Stomach smooth muscle (tissue), 2 donors: ENCODE results near the gene KCNS1.

Experiments
- H3K27ac ChIP-seq: one replicate; pipeline ENCODE4 v1.7.0; 2013; ENCODE audit warnings: mild to moderate bottlenecking, low read length, inconsistent platforms
- H3K27me3 ChIP-seq, 2 donors: one replicate each; pipeline ENCODE4 v1.7.0; 2013; ENCODE audit warnings: low read length in 2 of 2; ENCODE audit not compliant: insufficient read depth in 2 of 2, control insufficient read depth in 1 of 2
- H3K36me3 ChIP-seq, 2 donors: one replicate each; pipeline ENCODE4 v1.7.0; 2013; ENCODE audit warnings: low read length in 2 of 2; ENCODE audit not compliant: control insufficient read depth in 2 of 2, insufficient read depth in 2 of 2
- H3K4me1 ChIP-seq: one replicate; pipeline ENCODE4 v1.7.0; 2013; ENCODE audit warnings: low read length; ENCODE audit not compliant: control insufficient read depth, insufficient read depth
- H3K4me3 ChIP-seq, 2 donors: one replicate each; pipeline ENCODE4 v1.7.0; 2013; ENCODE audit warnings: low read length in 2 of 2
- H3K9ac ChIP-seq, 2 donors: one replicate each; pipeline ENCODE4 v1.7.0; 2013; ENCODE audit warnings: low read length in 2 of 2, mild to moderate bottlenecking in 1 of 2
- H3K9me3 ChIP-seq, 2 donors: one replicate each; pipeline ENCODE4 v1.7.0; 2013; ENCODE audit warnings: low read length in 2 of 2; ENCODE audit not compliant: control insufficient read depth in 2 of 2
- donor health status: healthy.
- donor health status: Pancreatic carcinoma.

Gene KCNS1

DNA sequence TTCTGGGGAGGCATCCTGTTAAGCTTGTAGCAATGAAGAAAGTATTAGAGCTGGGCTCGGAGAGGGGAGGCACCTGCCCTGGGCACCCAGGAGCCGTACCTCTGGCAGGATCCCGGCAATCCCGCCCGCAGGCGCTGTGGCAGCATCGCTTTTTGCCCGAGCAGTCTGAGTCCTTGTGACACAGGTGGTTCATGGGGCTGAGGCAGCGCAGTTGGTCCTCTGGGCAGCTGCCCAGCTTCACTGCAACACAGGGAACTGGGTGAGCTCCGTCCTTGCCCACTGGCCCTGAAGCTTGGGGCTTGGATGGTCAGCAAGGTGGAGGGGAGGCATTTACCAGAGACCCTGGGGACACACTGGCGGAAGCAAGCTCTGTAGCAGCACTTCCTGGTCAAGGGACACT is 9.4 kb upstream of the KCNS1 start:
- H3K9me3 ChIP-seq: no peaks in the 10 kb centered on the region
- H3K36me3 ChIP-seq: no peaks in the 10 kb centered on the region
- no peak overlapping the region for H3K27ac ChIP-seq
- peaks cover 0 to 30% of the 10 kb centered on the region in 2 donors for H3K27me3 ChIP-seq
- H3K4me1 ChIP-seq: no peaks in the 10 kb centered on the region
- H3K9ac ChIP-seq: no peak overlapping the region
- no peak overlapping the region for H3K4me3 ChIP-seq

DNA sequence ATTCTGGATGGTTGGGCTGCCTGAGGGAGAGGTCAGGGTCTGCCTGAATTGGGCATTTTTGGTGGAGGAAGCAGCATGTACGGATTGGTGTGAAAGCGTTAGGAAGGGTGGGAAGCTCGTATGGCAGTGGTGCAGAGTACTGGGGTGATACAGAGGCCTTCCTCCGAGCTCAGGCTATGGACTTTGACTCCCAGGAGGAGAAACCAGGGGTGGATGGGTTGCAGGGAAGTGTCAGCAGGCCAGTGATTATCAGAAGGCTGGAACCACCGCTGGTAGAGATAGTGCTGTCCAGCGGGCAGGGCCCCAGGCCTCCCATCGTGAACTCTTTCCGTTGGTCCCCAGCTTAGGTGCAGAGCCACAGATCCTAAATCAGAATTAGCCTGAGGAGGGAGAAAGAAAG is 8.7 kb upstream of the KCNS1 start:
- no peaks in the 10 kb centered on the region for H3K36me3 ChIP-seq

DNA sequence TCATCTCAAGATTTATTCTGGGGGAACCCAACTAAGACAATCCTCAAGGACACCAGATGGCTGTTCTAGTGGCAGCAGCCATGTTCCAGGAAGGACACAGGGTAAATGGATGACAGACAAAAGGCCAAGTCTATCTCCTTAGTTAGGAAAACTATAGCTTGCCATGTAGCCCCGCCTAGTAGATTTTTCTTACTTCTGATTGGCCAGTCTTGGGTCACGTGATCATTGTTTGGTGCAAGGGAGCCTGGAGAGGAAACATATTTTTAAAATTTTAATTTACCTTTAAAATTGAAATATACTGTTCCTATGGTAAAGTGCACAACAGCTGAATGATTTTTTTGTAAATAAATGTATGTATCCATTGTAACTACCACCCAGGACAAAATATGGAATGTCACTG is 4.4 kb upstream of the KCNS1 start:
- H3K4me3 ChIP-seq: no peak overlapping the region
- peaks cover 12% of the 10 kb centered on the region in 2 donors for H3K27me3 ChIP-seq
- H3K27ac ChIP-seq: no peak overlapping the region
- H3K4me1 ChIP-seq: no peaks in the 10 kb centered on the region
- no peak overlapping the region for H3K9ac ChIP-seq
- H3K9me3 ChIP-seq: no peaks in the 10 kb centered on the region
- no peaks in the 10 kb centered on the region for H3K36me3 ChIP-seq

More for the DNA sequence above, 8.7 kb upstream of the KCNS1 start:
- no peaks in the 10 kb centered on the region for H3K9me3 ChIP-seq
- no peak overlapping the region for H3K4me3 ChIP-seq
- no peak overlapping the region for H3K27ac ChIP-seq
- no peak overlapping the region for H3K9ac ChIP-seq
- H3K27me3 ChIP-seq: peaks cover 0 to 27% of the 10 kb centered on the region in 2 donors
- H3K4me1 ChIP-seq: no peaks in the 10 kb centered on the region

DNA sequence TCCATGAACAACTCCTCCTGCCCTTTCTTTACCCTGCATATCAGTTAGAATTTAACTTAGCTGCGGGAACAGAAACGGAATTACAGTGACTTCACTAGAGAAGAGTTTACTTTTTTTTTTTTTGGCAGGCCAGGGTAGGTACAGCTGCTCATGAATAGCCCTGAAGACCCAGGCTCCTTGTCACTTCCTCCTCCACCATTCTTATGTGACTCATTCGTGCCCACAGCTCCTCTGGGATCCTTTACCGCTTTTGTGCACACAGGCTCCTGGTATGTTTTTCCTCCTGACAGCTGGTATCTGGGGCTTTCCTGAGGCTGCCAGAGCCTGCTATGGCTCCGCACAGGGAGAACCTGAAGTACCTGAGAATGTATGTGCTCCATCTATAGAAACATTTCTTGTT is 3.9 kb upstream of the KCNS1 start:
- H3K9me3 ChIP-seq: no peaks in the 10 kb centered on the region
- no peak overlapping the region for H3K9ac ChIP-seq
- H3K4me3 ChIP-seq: no peak overlapping the region
- no peaks in the 10 kb centered on the region for H3K4me1 ChIP-seq
- H3K27ac ChIP-seq: no peak overlapping the region
- peaks cover 17% of the 10 kb centered on the region in 2 donors for H3K27me3 ChIP-seq
- no peaks in the 10 kb centered on the region for H3K36me3 ChIP-seq

DNA sequence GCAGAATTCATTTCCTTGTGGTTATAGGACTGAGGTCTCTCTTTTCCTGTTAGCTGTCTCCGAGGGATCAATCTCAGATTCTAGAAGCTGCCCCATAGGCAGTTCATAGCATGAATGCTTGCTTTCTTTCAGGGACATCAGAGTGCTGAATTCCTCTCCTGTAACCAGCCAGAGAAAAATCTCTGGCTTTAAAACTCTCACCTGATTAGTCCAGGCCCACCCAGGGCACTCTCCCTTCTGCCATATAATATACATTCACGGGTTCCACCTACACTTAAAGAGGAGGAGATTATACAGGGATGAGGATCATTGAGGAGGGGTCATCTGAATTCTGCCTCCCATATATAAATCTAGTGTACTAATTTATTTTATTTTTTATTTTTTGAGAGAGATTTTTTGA is 2.1 kb upstream of the KCNS1 start:
- H3K27ac ChIP-seq: no peak overlapping the region
- no peaks in the 10 kb centered on the region for H3K36me3 ChIP-seq
- H3K4me1 ChIP-seq: peaks cover 3% of the 10 kb centered on the region
- no peaks in the 10 kb centered on the region for H3K9me3 ChIP-seq
- H3K9ac ChIP-seq: no peak overlapping the region
- peaks cover 29 to 30% of the 10 kb centered on the region in 2 donors for H3K27me3 ChIP-seq
- no peak overlapping the region for H3K4me3 ChIP-seq

- no peak overlapping the region for H3K27ac ChIP-seq
- H3K9ac ChIP-seq: no peak overlapping the region
- peaks cover 40 to 46% of the 10 kb centered on the region in 2 donors for H3K27me3 ChIP-seq
- H3K4me1 ChIP-seq: peaks cover 8% of the 10 kb centered on the region
- no peaks in the 10 kb centered on the region for H3K36me3 ChIP-seq
- H3K9me3 ChIP-seq: no peaks in the 10 kb centered on the region
- H3K4me3 ChIP-seq: no peak overlapping the region
These were observed 465 bp upstream of the KCNS1 start for GRCh38 chr20:45101333-45101850.

DNA sequence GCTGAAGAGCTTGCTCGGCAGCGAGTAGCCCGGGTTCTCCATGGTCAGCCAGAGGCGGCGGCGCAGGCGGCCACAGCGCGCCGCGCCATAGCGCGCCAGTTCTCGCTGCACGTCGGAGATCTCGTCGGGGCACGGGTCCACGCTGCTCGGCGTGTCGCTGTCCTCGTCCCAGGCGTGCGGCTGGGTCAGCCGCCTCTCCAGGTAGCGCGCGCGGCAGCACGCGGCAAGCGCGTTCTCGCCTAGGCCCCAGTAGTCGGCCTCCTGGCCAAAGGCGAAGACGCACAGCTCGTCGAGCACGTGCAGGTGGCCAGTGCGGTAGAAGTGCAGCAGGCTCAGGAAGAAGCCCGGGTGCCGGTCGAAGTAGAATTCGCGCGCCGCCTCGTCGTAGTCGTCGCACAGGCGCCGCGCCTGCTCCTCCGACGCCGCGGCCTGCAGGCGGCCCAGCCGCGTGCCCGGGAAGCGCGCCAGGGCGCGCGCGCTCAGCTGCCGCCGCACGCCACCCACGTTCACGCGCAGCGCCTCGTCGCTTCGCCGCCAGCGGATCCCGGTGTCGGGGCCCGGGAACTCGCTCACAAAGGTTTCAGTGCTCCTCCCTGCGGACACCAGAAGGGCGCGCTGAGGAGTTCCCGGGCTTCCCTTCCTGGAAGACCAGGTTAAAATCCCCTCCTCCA is 2.7 kb downstream of the KCNS1 start:
- H3K27ac ChIP-seq: no peak overlapping the region
- no peaks in the 10 kb centered on the region for H3K9me3 ChIP-seq
- peak overlapping the region in 1 of 2 donors; percentile 29 for H3K4me3 ChIP-seq
- peaks cover 8% of the 10 kb centered on the region for H3K4me1 ChIP-seq
- no peaks in the 10 kb centered on the region for H3K36me3 ChIP-seq
- peaks cover 45 to 51% of the 10 kb centered on the region in 2 donors for H3K27me3 ChIP-seq
- H3K9ac ChIP-seq: no peak overlapping the region

DNA sequence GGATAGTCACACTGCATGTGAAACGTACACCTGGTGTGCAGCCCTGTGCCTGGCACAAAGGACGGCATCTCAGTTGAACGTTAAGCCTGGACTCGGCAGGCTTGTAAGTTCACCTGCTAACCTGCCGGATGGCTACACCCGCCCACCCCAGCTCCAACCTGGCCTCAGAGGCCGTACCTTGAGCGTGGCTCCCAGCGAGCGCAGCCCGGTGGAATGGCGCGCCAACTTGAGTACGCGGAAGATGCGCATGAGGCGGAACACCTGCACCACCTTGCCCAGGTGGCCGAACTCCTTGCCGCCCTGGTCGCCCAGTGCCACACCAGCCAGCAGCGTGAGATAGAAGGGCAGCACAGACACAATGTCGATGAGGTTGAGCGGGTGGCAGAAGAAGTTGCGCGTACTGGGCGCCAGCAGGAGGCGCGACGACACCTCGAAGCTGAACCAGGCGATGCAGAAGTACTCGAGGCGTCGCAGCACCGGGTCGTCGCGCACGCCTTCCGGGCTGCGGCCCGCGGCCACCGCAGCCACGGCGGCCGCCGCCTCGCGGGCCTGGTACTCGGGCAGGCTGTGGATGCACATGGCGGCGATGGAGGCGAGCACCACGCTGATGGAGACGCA is 3.3 kb downstream of the KCNS1 start:
- peaks cover 45 to 51% of the 10 kb centered on the region in 2 donors for H3K27me3 ChIP-seq
- H3K27ac ChIP-seq: no peak overlapping the region
- H3K4me3 ChIP-seq: peak overlapping the region in 1 of 2 donors; percentile 29
- no peak overlapping the region for H3K9ac ChIP-seq
- H3K4me1 ChIP-seq: peaks cover 8% of the 10 kb centered on the region
- H3K36me3 ChIP-seq: no peaks in the 10 kb centered on the region
- no peaks in the 10 kb centered on the region for H3K9me3 ChIP-seq

GRCh38 chr20:45096781-45097180 is 4.1 kb downstream of the KCNS1 start:
- H3K27me3 ChIP-seq: peaks cover 45 to 51% of the 10 kb centered on the region in 2 donors
- H3K9me3 ChIP-seq: no peaks in the 10 kb centered on the region
- H3K27ac ChIP-seq: no peak overlapping the region

GRCh38 chr20:45095805-45096238 is 5.1 kb downstream of the KCNS1 start:
- Histone ChIP-seq H3K27ac (no peak overlapping the region), H3K4me1 (peaks cover 8% of the 10 kb centered on the region), H3K4me3 (no peak overlapping the region), H3K36me3 (no peaks in the 10 kb centered on the region), H3K9ac (no peak overlapping the region), H3K27me3 (peaks cover 39 to 43% of the 10 kb centered on the region in 2 donors), H3K9me3 (no peaks in the 10 kb centered on the region)

More at GRCh38 chr20:45096781-45097180, 4.1 kb downstream of the KCNS1 start:
- H3K36me3 ChIP-seq: no peaks in the 10 kb centered on the region
- H3K4me3 ChIP-seq: no peak overlapping the region
- H3K9ac ChIP-seq: no peak overlapping the region
- H3K4me1 ChIP-seq: peaks cover 8% of the 10 kb centered on the region
